H9 (cell line): ENCODE results near the gene MAGI1. TPM values are rescaled to one million over a fixed set of nuclear protein-coding genes. Genes with fewer than 3 reads are reported as not detected.

Experiments used
- DNase-seq: peaks from one replicate; pipeline ENCODE4 v3.0.0-alpha.2; 2017
- H2AFZ ChIP-seq: one replicate; pipeline ENCODE4 v1.6.1; 2013; ENCODE audit warnings: mild to moderate bottlenecking, low read length, control low read depth, moderate library complexity
- H2AK5ac ChIP-seq: 2 replicates; pipeline ENCODE4 v1.6.1; 2013; ENCODE audit warnings: low read length, control low read depth, mixed read lengths; ENCODE audit not compliant: insufficient read length
- H2BK120ac ChIP-seq: one replicate; pipeline ENCODE4 v1.6.1; 2013; ENCODE audit warnings: low read depth, mild to moderate bottlenecking, low read length, control low read depth, inconsistent platforms; ENCODE audit not compliant: poor library complexity, severe bottlenecking
- H2BK12ac ChIP-seq: 2 replicates; pipeline ENCODE4 v1.6.1; 2013; ENCODE audit warnings: low read length, control low read depth, mixed read lengths, low read depth; ENCODE audit not compliant: insufficient read length
- H2BK15ac ChIP-seq: 2 replicates; pipeline ENCODE4 v1.6.1; 2013; ENCODE audit warnings: low read depth, low read length, control low read depth
- H2BK20ac ChIP-seq: one replicate; pipeline ENCODE4 v1.6.1; 2013; ENCODE audit warnings: low read depth, mild to moderate bottlenecking, low read length, control low read depth, inconsistent platforms; ENCODE audit not compliant: poor library complexity, severe bottlenecking
- H2BK5ac ChIP-seq: 2 replicates; pipeline ENCODE4 v1.6.1; 2013; ENCODE audit warnings: low read length, control low read depth, mixed read lengths; ENCODE audit not compliant: insufficient read length
- H3K14ac ChIP-seq: 2 replicates; pipeline ENCODE4 v1.6.1; 2013; ENCODE audit warnings: low read length, control low read depth; ENCODE audit not compliant: insufficient read depth
- H3K18ac ChIP-seq: 2 replicates; pipeline ENCODE4 v1.6.1; 2013; ENCODE audit warnings: low read depth, mild to moderate bottlenecking, mixed read lengths, low read length, control low read depth; ENCODE audit not compliant: insufficient read length
- H3K23ac ChIP-seq: 2 replicates; pipeline ENCODE4 v1.6.1; 2013; ENCODE audit warnings: low read length, control low read depth, mixed read lengths, low read depth; ENCODE audit not compliant: insufficient read length
- H3K23me2 ChIP-seq: 2 replicates; pipeline ENCODE4 v1.6.1; 2013; ENCODE audit warnings: low read depth, mild to moderate bottlenecking, mixed read lengths, low read length, control low read depth; ENCODE audit not compliant: insufficient read length, poor library complexity, severe bottlenecking
- H3K27ac ChIP-seq: 2 replicates; pipeline ENCODE4 v1.5.1; 2013; ENCODE audit warnings: low read length, control low read depth, mixed read lengths, low read depth; ENCODE audit not compliant: insufficient read length
- H3K27me3 ChIP-seq: 2 replicates; pipeline ENCODE4 v1.6.1; 2013; ENCODE audit warnings: low read length, control low read depth, inconsistent platforms; ENCODE audit not compliant: insufficient read depth
- H3K4ac ChIP-seq: 2 replicates; pipeline ENCODE4 v1.6.1; 2013; ENCODE audit warnings: low read depth, mild to moderate bottlenecking, control low read depth, inconsistent platforms, low read length, moderate library complexity
- H3K4me1 ChIP-seq: 2 replicates; pipeline ENCODE4 v1.6.1; 2013; ENCODE audit warnings: low read length, control low read depth, inconsistent platforms; ENCODE audit not compliant: insufficient read depth
- H3K4me2 ChIP-seq: 2 replicates; pipeline ENCODE4 v1.6.1; 2013; ENCODE audit warnings: low read length, control low read depth, mixed read lengths; ENCODE audit not compliant: insufficient read length, insufficient read depth
- H3K56ac ChIP-seq: 2 replicates; pipeline ENCODE4 v1.6.1; 2013; ENCODE audit warnings: low read depth, mild to moderate bottlenecking, mixed read lengths, low read length, control low read depth; ENCODE audit not compliant: insufficient read length
- H3K79me1 ChIP-seq: 2 replicates; pipeline ENCODE4 v1.6.1; 2013; ENCODE audit warnings: low read depth, mild to moderate bottlenecking, moderate library complexity, low read length, control low read depth, inconsistent platforms; ENCODE audit not compliant: insufficient read depth, poor library complexity, severe bottlenecking
- H3K79me2 ChIP-seq: 2 replicates; pipeline ENCODE4 v1.6.1; 2013; ENCODE audit warnings: low read length, control low read depth, inconsistent platforms; ENCODE audit not compliant: insufficient read depth
- H3K9ac ChIP-seq: 2 replicates; pipeline ENCODE4 v1.6.1; 2013; ENCODE audit warnings: low read length, control low read depth, mixed read lengths; ENCODE audit not compliant: insufficient read length; ENCODE audit errors: extremely low read depth
- H3K9me3 ChIP-seq: one replicate; pipeline ENCODE4 v1.6.1; 2013; ENCODE audit warnings: low read depth, low read length, inconsistent platforms; ENCODE audit not compliant: control insufficient read depth
- H3T11ph ChIP-seq: one replicate; pipeline ENCODE4 v1.6.1; 2013; ENCODE audit warnings: mild to moderate bottlenecking, low read length, control low read depth, inconsistent platforms
- H4K20me1 ChIP-seq: one replicate; pipeline ENCODE4 v1.6.1; 2013; ENCODE audit not compliant: control insufficient read depth, insufficient read length, insufficient read depth
- H4K5ac ChIP-seq: 2 replicates; pipeline ENCODE4 v1.6.1; 2013; ENCODE audit warnings: low read depth, mild to moderate bottlenecking, mixed read lengths, low read length, control low read depth; ENCODE audit not compliant: insufficient read length
- H4K8ac ChIP-seq: replicated peaks from 2 replicates; pipeline ENCODE4 v1.6.1; 2013; ENCODE audit warnings: low read length, control low read depth, mixed read lengths, low read depth; ENCODE audit not compliant: insufficient read length
- H4K91ac ChIP-seq: 2 replicates; pipeline ENCODE4 v1.6.1; 2013; ENCODE audit warnings: low read depth, mild to moderate bottlenecking, moderate library complexity, mixed read lengths, low read length, control low read depth; ENCODE audit not compliant: insufficient read length
- H3K27ac Mint-ChIP-seq, 3 experiments: 2 replicates in 2 of 3; 3 replicates in 1 of 3; pipeline ENCODE4 v1.8.0; 2020 to 2021; ENCODE audit warnings: mixed read lengths in 3 of 3, mild to moderate bottlenecking in 1 of 3, moderate library complexity in 1 of 3
- H3K27me3 Mint-ChIP-seq: 2 replicates; pipeline ENCODE4 v1.8.0; 2021; ENCODE audit warnings: low read depth, mild to moderate bottlenecking, moderate library complexity, mixed read lengths
- H3K36me3 Mint-ChIP-seq, 3 experiments: 2 replicates in 2 of 3; 3 replicates in 1 of 3; pipeline ENCODE4 v1.8.0; 2020 to 2021; ENCODE audit warnings: low read depth in 3 of 3, mixed read lengths in 3 of 3; ENCODE audit not compliant: insufficient read depth in 1 of 3
- H3K4me1 Mint-ChIP-seq, 2 experiments: 2 replicates each; pipeline ENCODE4 v1.8.0; 2020; ENCODE audit warnings: mixed read lengths in 2 of 2
- H3K4me3 Mint-ChIP-seq, 2 experiments: 2 replicates in 1 of 2; 3 replicates in 1 of 2; pipeline ENCODE4 v1.8.0; 2020 to 2021; ENCODE audit warnings: mild to moderate bottlenecking in 2 of 2, mixed read lengths in 2 of 2, moderate library complexity in 1 of 2
- H3K9me3 Mint-ChIP-seq, 2 experiments: 2 replicates in 1 of 2; 3 replicates in 1 of 2; pipeline ENCODE4 v1.8.0; 2020; ENCODE audit warnings: mild to moderate bottlenecking in 2 of 2, mixed read lengths in 2 of 2, moderate library complexity in 1 of 2
- CTCF ChIP-seq: fragments of 200-600 bp; sonication (generic); conservative IDR thresholded peaks from 3 replicates; pipeline ENCODE4 v1.8.0; 2021; ENCODE audit warnings: antibody characterized with exemption, mild to moderate bottlenecking
- WGBS: extraction: QIAGEN DNeasy Blood & Tissue Kit; methylation state at CpG from one replicate; pipeline ENCODE4 v1.1.7; 2013; ENCODE audit warnings: missing lambda C conversion rate, low lambda C conversion rate, mixed read lengths; ENCODE audit not compliant: insufficient read length; ENCODE audit errors: extremely low coverage; 5-methylcytosine and 5-hydroxymethylcytosine counted together
- total RNA-seq: library from RNA; stranded (reverse); gene quantifications from 2 replicates; pipeline ENCODE4 v1.2.1, GENCODE V29; 2021

MAGI1 gene
- total RNA-seq, 1 experiment from 2014 or later = 65.7 TPM

- no peak overlapping the region for H2BK5ac ChIP-seq
- H2BK12ac ChIP-seq = no peak overlapping the region
- no peak overlapping the region for H2BK120ac ChIP-seq
- H3K27me3 Mint-ChIP-seq = no peaks in the 10 kb centered on the region
- H3K9me3 Mint-ChIP-seq = no peaks in the 10 kb centered on the region
- H3K79me1 ChIP-seq = no peaks in the 10 kb centered on the region
- H3K27me3 ChIP-seq = no peaks in the 10 kb centered on the region
- H3K4me3 Mint-ChIP-seq = no peak overlapping the region
- no peaks in the 10 kb centered on the region for H3K9me3 ChIP-seq
- H4K5ac ChIP-seq = no peak overlapping the region
- no peak overlapping the region for H2AK5ac ChIP-seq
- no peaks in the 10 kb centered on the region; the same call in 1 of the 2 replicates for H3K4me1 ChIP-seq
- no peak overlapping the region for H4K8ac ChIP-seq
- TF ChIP-seq CTCF = no peak
- H2AFZ ChIP-seq = no peak overlapping the region
- no peak overlapping the region for H3K14ac ChIP-seq
- H3K27ac ChIP-seq = no peak overlapping the region
- H4K91ac ChIP-seq = no peak overlapping the region
- H3K4me2 ChIP-seq = no peak overlapping the region
- H3K23me2 ChIP-seq = no peaks in the 10 kb centered on the region
- no peaks in the 10 kb centered on the region for H3K36me3 Mint-ChIP-seq
- no peak overlapping the region for H3K9ac ChIP-seq
- H3K23ac ChIP-seq = no peak overlapping the region
- no peak overlapping the region for H3K4ac ChIP-seq
- no peak overlapping the region for H3K18ac ChIP-seq
- no peak overlapping the region for H3T11ph ChIP-seq
- WGBS = no CpG with 5 or more reads among the region's 1 CpG
- no peak overlapping the region for H2BK15ac ChIP-seq
- H3K79me2 ChIP-seq = no peaks in the 10 kb centered on the region
- DNase-seq = no peak
- H3K4me1 Mint-ChIP-seq = peaks cover 27 to 30% of the 10 kb centered on the region in 2 experiments
- H3K27ac Mint-ChIP-seq = no peak overlapping the region
- no peak overlapping the region for H3K56ac ChIP-seq
- no peak overlapping the region for H2BK20ac ChIP-seq
- H4K20me1 ChIP-seq = no peaks in the 10 kb centered on the region
Observed at GRCh38 chr3:65623362-65623761, 415.4 kb downstream of the MAGI1 start.
